SK-N-SH treated with all-trans-retinoic acid at 6 μM for 48 hours (cell line): Measurements from ENCODE around the gene TBATA.

Experiments used
- ATAC-seq: fragments of 200-7000 bp; cut with Tn5 transposase; 3 replicates; pipeline ENCODE4 v1.9.1; 2020; ENCODE audit warnings: mild to moderate bottlenecking, moderate library complexity
- ARNTL ChIP-seq: fragments of 450-650 bp; formaldehyde crosslinking; IDR thresholded peaks from 2 replicates; pipeline ENCODE4 v1.5.0; 2020; ENCODE audit warnings: low read depth, mild to moderate bottlenecking, moderate library complexity, borderline replicate concordance
- BACH2 ChIP-seq: fragments of 250-450 bp; sonication (Bioruptor Pico); IDR thresholded peaks from 2 replicates; pipeline ENCODE4 v1.9.0; 2021; ENCODE audit warnings: mild to moderate bottlenecking, borderline replicate concordance
- CREB5 ChIP-seq: fragments of 250-450 bp; sonication (Bioruptor Pico); IDR thresholded peaks from 2 replicates; pipeline ENCODE4 v1.5.1; 2020; ENCODE audit warnings: low read depth, mild to moderate bottlenecking, moderate library complexity
- CSDC2 ChIP-seq: fragments of 250-450 bp; sonication (Bioruptor Pico); IDR thresholded peaks from 2 replicates; pipeline ENCODE4 v1.5.0; 2020; ENCODE audit warnings: mild to moderate bottlenecking, moderate library complexity
- CSRNP3 ChIP-seq: fragments of 250-450 bp; sonication (Bioruptor Pico); IDR thresholded peaks from 2 replicates; pipeline ENCODE4 v1.5.1; 2021; ENCODE audit warnings: mild to moderate bottlenecking, moderate library complexity
- ESRRG ChIP-seq: fragments of 250-450 bp; sonication (Bioruptor Pico); IDR thresholded peaks from 2 replicates; pipeline ENCODE4 v1.6.1; 2021; ENCODE audit warnings: mild to moderate bottlenecking
- GLIS3 ChIP-seq: fragments of 250-450 bp; sonication (Bioruptor Pico); IDR thresholded peaks from 2 replicates; pipeline ENCODE4 v1.5.0; 2020; ENCODE audit warnings: mild to moderate bottlenecking, moderate library complexity
- OSR1 ChIP-seq: fragments of 250-450 bp; sonication (Bioruptor Pico); IDR thresholded peaks from 2 replicates; pipeline ENCODE4 v1.8.0; 2022; ENCODE audit warnings: moderate library complexity, mild to moderate bottlenecking, inconsistent platforms
- PATZ1 ChIP-seq: fragments of 250-450 bp; sonication (Bioruptor Pico); IDR thresholded peaks from 2 replicates; pipeline ENCODE4 v1.8.0; 2020; ENCODE audit warnings: mild to moderate bottlenecking, moderate library complexity, borderline replicate concordance
- RARB ChIP-seq: fragments of 250-450 bp; sonication (Bioruptor Pico); IDR thresholded peaks from 2 replicates; pipeline ENCODE4 v1.8.0; 2021; ENCODE audit warnings: mild to moderate bottlenecking, moderate library complexity
- SNAI2 ChIP-seq: fragments of 250-450 bp; sonication (Bioruptor Pico); IDR thresholded peaks from 2 replicates; pipeline ENCODE4 v1.5.0; 2020; ENCODE audit warnings: mild to moderate bottlenecking, moderate library complexity
- TCF4 ChIP-seq: fragments of 250-450 bp; sonication (Bioruptor Pico); IDR thresholded peaks from 2 replicates; pipeline ENCODE4 v1.8.0; 2021; ENCODE audit warnings: mild to moderate bottlenecking, moderate library complexity, borderline replicate concordance
- TOX ChIP-seq: fragments of 250-450 bp; sonication (Bioruptor Pico); IDR thresholded peaks from 2 replicates; pipeline ENCODE4 v1.8.0; 2021; ENCODE audit warnings: mild to moderate bottlenecking, moderate library complexity, borderline replicate concordance
- TSHZ2 ChIP-seq: fragments of 250-450 bp; sonication (Bioruptor Pico); IDR thresholded peaks from 2 replicates; pipeline ENCODE4 v1.5.0; 2020; ENCODE audit warnings: mild to moderate bottlenecking, moderate library complexity
- ZC3H10 ChIP-seq: fragments of 250-450 bp; sonication (Bioruptor Pico); IDR thresholded peaks from 2 replicates; pipeline ENCODE4 v1.5.1; 2021; ENCODE audit warnings: mild to moderate bottlenecking, moderate library complexity
- ZFP3 ChIP-seq: fragments of 250-450 bp; sonication (Bioruptor Pico); IDR thresholded peaks from 2 replicates; pipeline ENCODE4 v1.5.0; 2020; ENCODE audit warnings: mild to moderate bottlenecking, moderate library complexity
- ZFP30 ChIP-seq: fragments of 450-650 bp; formaldehyde crosslinking; IDR thresholded peaks from 2 replicates; pipeline ENCODE4 v1.5.0; 2022; ENCODE audit warnings: mild to moderate bottlenecking, moderate library complexity
- ZNF565 ChIP-seq: fragments of 450-650 bp; formaldehyde crosslinking; conservative IDR thresholded peaks from 2 replicates; pipeline ENCODE4 v1.5.0; 2020; ENCODE audit warnings: low read depth, mild to moderate bottlenecking, moderate library complexity
- ZNF8 ChIP-seq: fragments of 450-650 bp; formaldehyde crosslinking; IDR thresholded peaks from 2 replicates; pipeline ENCODE4 v1.5.0; 2020; ENCODE audit warnings: mild to moderate bottlenecking, moderate library complexity

The TBATA gene

GRCh38 chr10:70809011-70809611 lies 23.9 kb upstream of the TBATA start:
- no peak for TF ChIP-seq SNAI2 (CRISPR knock-in tag)
- TF ChIP-seq RARB (CRISPR knock-in tag) = no peak
- TF ChIP-seq CSRNP3 = no peak
- no peak for TF ChIP-seq ZFP3
- TF ChIP-seq, all 23 proteins: peak for 0
- ATAC-seq = no peak

- no peak for ATAC-seq
- TF ChIP-seq CREB5 (CRISPR knock-in tag) = no peak
- TF ChIP-seq, all 23 proteins: peak for 0
These were observed 22.4 kb upstream of the TBATA start for GRCh38 chr10:70807556-70807955.

- no peak for ATAC-seq
- no peak for TF ChIP-seq TOX (CRISPR knock-in tag)
- no peak for TF ChIP-seq ZFP3
- no peak for TF ChIP-seq CSDC2
- TF ChIP-seq TCF4 (CRISPR knock-in tag) = no peak
- TF ChIP-seq ZFP30 = no peak
- TF ChIP-seq BACH2 (CRISPR knock-in tag) = no peak
- TF ChIP-seq ZNF8 (CRISPR knock-in tag) = no peak
- no peak for TF ChIP-seq PATZ1 (CRISPR knock-in tag)
- TF ChIP-seq CREB5 (CRISPR knock-in tag) = no peak
- TF ChIP-seq ZC3H10 (CRISPR knock-in tag) = no peak
- TF ChIP-seq GLIS3 (CRISPR knock-in tag) = no peak
- TF ChIP-seq ZNF565 (CRISPR knock-in tag) = no peak
- TF ChIP-seq OSR1 = no peak
- TF ChIP-seq ARNTL (CRISPR knock-in tag) = no peak
- no peak for TF ChIP-seq CSRNP3
- no peak for TF ChIP-seq ESRRG (CRISPR knock-in tag)
- TF ChIP-seq TSHZ2 (CRISPR knock-in tag) = no peak
These were observed 21.7 kb upstream of the TBATA start for GRCh38 chr10:70806841-70807240.
